NCI-H1105 (cell line): ENCODE measurements around the gene CCNY.
A peak's percentile ranks its signal among the peaks of the same experiment; 100 is the strongest.
"Not testable (repeated sequence)": the region's sequence is repeated elsewhere in the genome, so short reads cannot be mapped to it uniquely, and the experiment has no call there.

ENCODE experiments used
- DNase-seq: peaks from one replicate; lab custom pipeline; 2025; lab: John Stamatoyannopoulos, UW

The CCNY gene

GRCh38 chr10:35520996-35521395 is 184.7 kb downstream of the CCNY start:
- DNase-seq: no peak

DNA sequence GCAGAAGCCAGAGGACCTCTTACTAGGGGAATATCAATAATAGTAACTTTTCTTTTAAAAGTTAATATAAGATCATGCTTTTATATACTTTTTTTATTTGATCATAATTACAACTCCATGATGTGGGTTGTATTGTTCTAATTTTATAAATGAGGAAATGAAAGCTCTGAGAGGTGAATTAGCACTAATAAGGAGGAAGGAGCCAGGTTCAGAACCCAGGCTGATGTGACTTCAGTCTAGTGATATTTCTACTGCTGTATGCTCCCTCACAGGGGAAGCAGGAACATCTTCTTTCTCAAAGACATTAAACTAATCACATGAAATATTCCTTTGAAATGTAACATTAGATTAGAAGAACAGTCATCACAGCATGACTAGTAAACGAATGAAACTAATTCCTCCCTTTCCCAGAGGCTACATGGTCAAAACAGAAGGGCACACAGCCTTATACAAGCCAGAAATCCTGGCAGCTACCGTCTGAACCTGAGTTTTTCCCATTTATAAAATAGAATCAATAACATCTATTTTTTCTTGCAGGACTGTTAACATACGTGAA is 187.4 kb downstream of the CCNY start:
- no peak for DNase-seq

DNA sequence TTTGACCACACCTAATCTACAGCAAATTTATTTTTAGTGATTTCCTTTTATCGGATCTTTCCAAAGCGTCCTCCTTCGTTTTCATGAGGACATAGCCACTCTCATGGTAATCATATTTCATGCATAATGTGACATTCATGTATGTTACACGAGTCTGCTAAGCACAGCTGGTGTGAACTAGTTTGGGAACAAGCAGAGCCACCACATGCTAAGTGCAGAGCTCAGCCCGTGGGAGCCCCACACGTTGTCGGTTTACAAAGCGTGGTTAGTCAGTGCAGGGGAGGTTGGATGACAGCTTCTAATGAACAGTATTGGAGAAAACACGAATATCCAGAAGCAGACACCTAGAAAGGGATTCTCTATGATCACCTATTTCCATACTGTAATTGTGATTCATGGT is 190.4 kb downstream of the CCNY start:
- no peak for DNase-seq

GRCh38 chr10:35532141-35532540 is 195.8 kb downstream of the CCNY start:
- DNase-seq: no peak

- peak; percentile 54 for DNase-seq
Observed at GRCh38 chr10:35533565-35533964, 197.3 kb downstream of the CCNY start.

DNA sequence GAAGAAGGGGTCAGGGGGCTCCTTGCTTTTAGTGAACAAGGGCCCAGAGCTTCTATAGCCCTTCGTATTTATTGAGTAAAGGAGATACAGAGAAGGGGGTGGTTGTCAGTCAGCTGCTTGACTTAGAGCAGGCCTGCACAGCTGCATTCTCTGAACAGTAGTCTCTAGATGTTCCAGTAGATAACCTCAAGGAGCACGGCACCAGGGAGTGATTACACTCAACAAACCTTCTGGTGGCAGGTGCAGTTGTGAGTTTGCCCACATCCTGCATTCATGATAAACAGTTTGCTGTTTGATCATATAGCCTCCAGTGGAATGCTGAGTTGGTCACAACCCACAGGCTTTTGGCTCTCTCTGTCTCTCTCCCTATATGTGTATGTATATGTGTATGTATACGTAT is 198.8 kb downstream of the CCNY start:
- no peak for DNase-seq

DNA sequence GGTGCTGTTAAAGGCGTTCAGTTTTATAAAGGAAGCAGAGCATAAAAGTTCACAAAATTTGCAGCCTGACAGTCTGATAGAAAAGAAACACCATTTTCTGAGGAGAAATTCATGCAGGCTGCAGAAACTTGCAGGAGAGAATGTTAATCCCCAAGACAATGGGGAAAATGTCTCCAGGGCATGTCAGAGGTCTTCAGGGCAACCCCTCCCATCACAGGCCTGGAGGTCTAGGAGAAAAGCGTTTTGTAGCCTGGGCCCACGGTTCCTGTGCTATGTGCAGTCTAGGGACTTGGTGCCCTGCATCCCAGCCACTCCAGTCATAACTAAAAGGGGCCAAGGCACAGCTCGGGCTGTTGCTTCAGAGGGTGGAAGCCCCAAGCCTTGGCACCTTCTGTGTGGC is 200.5 kb downstream of the CCNY start:
- no peak for DNase-seq

- not testable (repeated sequence) for DNase-seq
Observed at GRCh38 chr10:35537925-35538324, 201.6 kb downstream of the CCNY start.

DNA sequence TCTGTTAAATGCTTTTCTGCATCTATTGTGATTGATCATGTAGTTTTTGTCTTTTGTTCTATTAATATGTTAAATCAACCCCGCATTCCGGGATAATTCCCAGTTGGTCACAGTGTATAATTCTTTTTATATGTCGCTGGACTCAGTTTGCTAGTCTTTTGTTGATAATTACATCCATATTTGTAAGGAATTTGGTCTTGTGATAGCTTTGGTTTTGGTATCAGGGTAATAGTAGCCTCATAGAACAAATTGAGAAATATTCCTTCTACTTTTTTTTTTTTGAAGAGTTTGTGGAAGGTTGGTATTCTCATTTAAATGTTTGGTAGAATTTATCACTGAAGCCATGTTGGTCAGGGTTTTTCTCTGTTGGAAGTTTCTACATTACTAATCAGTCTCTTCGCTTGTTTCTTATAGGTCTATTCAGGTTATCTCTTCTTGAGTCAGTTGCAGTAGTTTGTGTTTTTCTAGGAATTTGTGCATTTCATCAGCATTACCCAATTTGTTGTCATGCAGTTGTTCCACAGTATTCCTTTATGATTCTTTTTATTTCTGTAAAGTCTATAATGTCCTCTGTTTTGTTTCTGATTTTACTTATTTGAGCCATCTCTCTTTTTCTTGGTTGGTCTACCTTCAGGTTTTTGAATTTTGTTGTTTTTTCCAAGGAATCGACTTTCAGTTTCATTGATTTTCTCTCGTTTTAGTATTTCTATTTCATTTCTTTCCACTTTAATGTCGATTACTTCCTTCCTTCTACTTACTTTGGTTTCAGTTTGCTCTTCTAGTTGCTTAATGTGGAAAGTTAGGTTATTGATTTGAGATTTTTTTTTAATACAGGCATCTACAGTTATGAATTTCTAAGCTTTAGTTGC is 204.2 kb downstream of the CCNY start:
- no peak for DNase-seq

GRCh38 chr10:35541720-35542119 is 205.4 kb downstream of the CCNY start:
- DNase-seq: no peak

GRCh38 chr10:35542303-35542702 is 206.0 kb downstream of the CCNY start:
- DNase-seq: no peak

GRCh38 chr10:35545079-35545657 is 208.9 kb downstream of the CCNY start:
- no peak for DNase-seq

DNA sequence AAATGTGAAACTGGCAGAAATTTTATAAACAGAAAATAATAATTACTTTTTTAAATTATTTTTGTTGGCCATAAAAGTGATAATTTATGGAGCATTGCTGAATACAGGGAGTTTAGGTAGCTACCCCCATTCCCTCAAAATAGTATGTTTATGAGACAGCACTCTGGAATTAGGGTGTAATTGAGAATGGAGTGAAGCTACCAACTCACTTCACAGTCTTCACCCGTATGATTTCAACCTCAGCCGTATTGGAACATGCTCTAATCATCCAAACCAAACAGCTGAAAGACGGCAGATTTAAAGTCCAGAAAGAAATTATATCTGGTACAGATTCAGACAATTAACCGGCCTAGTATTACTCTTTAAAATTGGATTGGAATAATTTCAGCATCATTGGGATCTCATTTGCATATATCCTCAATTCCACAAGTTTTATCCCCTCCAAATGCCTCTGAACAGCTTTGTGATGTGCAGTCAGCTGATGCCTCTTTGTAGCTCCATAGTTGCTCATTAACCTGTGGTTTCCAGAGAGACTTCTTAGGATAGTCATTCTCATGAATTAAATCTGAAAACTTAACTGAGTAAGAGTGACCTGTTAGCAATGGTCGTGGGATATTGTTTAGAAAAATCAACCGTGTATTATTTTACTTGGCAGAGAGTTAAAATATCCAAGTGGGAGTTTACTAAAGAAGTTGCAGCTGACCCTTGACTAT is 209.7 kb downstream of the CCNY start:
- DNase-seq: no peak

- no peak for DNase-seq
Observed at GRCh38 chr10:35546824-35547225, 210.5 kb downstream of the CCNY start.

DNA sequence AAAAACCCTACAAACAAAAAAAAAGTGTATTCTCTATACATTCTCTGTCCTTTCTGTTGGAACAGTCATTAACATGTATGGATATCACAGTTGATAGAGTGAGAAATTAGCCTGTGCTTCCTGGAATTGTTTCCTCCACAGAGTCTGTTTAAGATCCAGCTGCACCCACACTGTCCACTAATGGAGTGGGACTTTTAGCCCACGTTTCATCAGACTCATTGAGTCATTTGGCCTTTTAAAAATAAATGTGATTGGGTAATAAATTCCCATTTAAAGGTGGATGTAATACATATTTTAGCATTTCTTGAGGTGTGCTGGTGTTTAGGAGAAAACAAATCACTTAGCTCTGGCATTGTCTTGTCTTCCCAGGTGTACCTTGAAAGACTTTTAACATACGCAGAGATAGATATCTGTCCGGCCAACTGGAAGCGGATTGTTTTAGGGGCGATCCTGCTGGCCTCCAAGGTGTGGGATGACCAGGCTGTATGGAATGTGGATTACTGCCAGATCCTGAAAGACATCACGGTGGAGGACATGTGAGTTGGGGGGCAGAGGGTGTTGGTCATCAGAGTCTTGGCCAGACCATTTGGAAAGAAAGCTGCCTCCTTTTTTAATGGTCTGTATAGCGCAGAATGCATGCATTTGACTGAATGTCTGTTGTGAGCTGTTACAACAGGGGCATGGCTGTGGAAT is 216.5 kb downstream of the CCNY start:
- DNase-seq: no peak

DNA sequence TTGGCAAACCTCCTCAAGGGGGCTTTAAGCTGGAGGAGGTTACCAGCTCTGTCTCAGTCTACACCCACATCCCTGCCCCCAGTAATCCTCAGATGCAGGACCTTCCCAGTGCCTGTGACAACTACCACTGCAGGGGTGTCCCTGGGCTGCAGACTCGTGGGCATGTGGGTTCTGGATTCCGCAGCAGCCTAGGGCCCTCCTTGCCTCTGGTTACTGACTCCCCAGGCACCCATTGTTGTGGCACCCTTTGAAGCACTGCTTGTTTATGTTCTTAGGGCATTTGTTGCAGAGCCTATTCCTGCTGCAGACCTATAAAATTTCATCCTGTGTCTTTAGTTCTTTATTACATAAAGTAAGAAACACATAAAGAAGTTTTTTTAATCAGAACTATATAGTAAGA is 217.7 kb downstream of the CCNY start:
- no peak for DNase-seq

GRCh38 chr10:35554461-35555056 is 218.2 kb downstream of the CCNY start:
- no peak for DNase-seq

DNA sequence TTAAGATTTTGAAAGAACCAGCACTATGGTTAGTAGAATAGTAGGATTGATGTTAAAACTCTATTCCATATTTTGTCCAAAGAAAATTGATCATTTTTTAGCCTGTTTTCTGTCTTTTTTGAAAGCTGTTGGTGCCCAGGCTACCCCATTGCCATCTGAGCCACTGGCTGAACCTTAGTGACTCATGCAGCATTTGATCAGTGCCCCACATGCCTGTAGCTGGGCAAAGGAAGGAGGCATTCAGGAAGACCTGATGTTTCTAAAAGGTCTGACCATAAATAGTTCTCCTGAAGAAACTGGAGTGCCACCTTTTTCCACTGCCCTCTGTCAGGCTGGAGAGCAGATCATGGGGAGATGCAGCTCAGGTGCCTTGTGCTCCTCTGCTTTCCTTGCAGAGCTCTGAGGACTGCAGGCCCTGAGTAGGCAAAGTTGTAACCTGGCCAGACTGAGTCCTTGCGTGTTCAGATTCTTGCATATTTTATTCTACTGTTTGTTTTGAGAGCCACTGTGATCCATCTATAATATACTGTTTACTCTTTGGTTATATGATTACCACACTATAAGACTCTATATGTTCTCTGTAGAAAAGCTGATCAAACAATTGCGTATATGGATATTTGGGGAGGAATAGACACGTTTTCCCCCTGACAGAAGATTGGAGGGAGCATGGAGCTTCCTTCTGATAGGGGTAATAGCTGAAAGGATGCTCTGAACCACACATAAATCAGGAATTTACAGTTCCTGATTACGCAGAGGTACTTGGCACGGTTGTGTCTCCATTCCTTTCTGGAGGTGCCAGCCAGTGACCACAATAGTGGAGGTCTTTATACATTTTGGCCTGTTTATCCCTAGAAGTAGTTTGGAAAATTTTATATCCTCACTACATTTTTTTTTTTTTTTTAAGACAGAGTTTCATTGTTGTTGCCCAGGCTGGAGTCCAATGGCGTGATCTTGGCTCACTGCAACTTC is 219.9 kb downstream of the CCNY start:
- no peak for DNase-seq

DNA sequence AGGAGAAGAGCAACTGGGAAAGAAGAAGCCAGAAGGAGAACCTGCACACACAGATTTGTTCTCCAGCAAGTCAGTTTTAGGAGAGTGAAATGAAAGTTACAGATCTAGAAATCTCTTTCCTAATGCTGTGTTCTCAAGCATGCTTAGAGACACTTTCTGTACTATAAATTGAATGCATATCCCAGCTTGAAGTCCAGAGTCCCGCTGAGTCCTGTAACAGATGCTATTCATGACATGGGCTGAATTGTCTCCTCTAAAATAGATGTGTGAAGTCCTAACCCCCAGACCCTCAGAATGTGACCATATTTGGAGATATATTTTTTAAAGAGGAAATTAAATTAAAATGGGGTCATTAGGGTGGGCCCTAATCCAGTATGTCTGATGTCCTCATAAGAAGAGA is 222.0 kb downstream of the CCNY start:
- no peak for DNase-seq

DNA sequence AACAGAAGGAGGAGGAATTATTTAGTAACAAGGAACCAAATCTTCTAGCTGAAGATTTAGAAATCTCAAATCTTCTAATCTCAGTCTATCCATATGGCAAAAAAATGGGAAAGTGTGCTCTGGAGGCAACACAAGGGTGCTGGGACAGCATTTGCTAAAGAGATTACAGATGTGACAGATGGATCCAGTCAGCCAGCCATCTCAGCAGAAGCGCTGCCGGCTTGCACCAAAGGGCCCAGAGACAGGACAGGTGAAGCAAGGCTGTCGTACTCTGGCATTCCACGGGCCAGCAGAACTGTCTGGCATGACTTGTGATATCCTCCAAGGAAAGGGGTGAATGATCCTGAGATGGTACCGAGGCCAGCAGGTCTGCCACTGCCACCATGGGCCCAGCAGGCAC is 223.1 kb downstream of the CCNY start:
- DNase-seq: no peak

DNA sequence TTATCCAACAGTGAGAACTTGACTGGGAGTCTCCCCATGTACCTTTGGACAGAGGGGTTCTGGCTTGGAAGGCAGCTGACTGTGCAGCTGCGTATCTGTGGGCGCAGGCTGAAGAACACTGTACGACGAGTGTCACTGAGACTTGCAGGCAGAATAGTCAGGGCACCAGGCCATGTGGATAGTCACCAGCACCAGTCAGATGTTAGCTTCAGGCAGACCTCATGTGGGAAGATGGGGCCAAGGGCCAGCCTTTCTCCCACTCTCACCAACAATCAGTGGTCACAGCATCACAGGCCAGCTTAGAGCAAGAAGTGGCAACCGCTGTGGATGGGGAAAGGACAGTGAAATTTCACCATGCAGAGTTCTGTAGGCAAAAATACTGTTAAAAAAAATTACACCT is 225.4 kb downstream of the CCNY start:
- DNase-seq: no peak
